VCaP (cell line): Measurements from ENCODE around the gene GPC3.
"Not testable (repeated sequence)": the region's sequence is repeated elsewhere in the genome, so short reads cannot be mapped to it uniquely, and the experiment has no call there.

ENCODE experiments used
- H3K27ac ChIP-seq: fragments of 450-650 bp; 2 replicates; pipeline ENCODE4 v1.5.1; 2017
- TF ChIP-seq, protein P1 (sequence below): fragments of 450-650 bp; conservative IDR thresholded peaks from 2 replicates; pipeline ENCODE4 v1.5.1; 2017; ENCODE audit warnings: mild to moderate bottlenecking, moderate library complexity

The GPC3 gene

GRCh38 chrX:133726211-133726630 lies 259.2 kb downstream of the GPC3 start:
- peak overlapping the region; percentile 86 for H3K27ac ChIP-seq
- TF ChIP-seq, protein P1, sequence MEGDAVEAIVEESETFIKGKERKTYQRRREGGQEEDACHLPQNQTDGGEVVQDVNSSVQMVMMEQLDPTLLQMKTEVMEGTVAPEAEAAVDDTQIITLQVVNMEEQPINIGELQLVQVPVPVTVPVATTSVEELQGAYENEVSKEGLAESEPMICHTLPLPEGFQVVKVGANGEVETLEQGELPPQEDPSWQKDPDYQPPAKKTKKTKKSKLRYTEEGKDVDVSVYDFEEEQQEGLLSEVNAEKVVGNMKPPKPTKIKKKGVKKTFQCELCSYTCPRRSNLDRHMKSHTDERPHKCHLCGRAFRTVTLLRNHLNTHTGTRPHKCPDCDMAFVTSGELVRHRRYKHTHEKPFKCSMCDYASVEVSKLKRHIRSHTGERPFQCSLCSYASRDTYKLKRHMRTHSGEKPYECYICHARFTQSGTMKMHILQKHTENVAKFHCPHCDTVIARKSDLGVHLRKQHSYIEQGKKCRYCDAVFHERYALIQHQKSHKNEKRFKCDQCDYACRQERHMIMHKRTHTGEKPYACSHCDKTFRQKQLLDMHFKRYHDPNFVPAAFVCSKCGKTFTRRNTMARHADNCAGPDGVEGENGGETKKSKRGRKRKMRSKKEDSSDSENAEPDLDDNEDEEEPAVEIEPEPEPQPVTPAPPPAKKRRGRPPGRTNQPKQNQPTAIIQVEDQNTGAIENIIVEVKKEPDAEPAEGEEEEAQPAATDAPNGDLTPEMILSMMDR = no peak

DNA sequence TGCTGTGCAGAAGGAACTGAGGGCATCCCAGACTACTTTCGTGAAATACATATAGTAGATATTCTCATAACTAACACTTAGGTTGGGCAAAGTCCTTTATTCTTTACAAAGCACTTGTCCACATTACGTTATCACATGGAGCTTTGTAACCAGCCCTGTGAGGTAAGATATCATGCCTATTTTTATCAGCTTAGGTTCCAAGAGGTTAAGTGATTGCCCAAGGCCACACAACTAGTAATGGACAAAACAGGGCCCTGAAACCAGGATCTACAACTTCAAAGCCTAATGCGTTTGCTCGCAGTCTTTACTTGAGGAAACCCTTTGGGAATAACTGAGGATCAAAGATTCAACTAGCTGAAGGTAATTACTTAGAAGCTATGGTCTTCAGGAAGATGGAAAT lies 261.5 kb downstream of the GPC3 start:
- TF ChIP-seq, protein P1 = no peak
- H3K27ac ChIP-seq = no peak overlapping the region

DNA sequence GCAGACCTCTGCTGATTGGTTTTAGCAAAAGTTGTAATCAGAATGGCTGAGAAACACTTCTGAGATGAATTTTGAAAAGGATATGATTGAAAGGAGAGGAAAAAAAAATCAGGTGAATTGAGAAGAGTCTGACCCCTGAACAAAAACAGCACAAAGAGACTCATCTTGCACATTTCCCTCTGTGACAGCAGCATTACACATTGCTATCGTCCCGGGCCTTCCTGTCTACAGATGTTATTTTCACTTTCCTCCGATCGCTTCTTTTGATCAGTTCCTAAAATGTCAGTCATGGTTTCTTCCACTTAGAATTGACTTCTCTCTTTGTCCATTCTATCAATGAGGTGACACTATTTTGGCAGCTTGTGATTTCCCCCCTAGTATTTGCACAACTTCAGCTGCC lies 262.6 kb downstream of the GPC3 start:
- TF ChIP-seq, protein P1 = no peak
- H3K27ac ChIP-seq = no peak overlapping the region

- not testable (repeated sequence) for H3K27ac ChIP-seq
Measured at GRCh38 chrX:133720269-133720668, 265.1 kb downstream of the GPC3 start.

- TF ChIP-seq, protein P1 = no peak
- no peak overlapping the region for H3K27ac ChIP-seq
Measured at GRCh38 chrX:133715715-133716114, 269.7 kb downstream of the GPC3 start.

DNA sequence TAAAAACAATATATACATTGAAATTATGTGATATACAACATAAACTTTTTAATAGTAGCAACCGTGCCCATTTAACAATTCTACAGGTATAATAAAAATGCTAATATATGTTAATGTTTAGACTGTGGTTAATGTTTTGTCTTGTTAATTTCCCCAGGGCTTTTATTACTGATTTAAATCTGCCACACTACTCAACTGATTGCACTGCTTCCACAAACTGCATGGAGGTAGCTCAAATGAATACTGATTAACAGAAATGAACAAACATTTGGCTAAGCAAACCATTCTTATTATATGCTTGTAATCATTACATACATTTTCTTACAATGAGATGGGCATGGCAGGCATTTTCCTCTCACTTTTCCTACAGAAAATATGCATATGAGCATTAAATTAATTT lies 275.9 kb downstream of the GPC3 start:
- TF ChIP-seq, protein P1 = no peak
- H3K27ac ChIP-seq = peak overlapping the region; percentile 49; the same call in 1 of the 2 replicates

- TF ChIP-seq, protein P1 = no peak
Measured at GRCh38 chrX:133706890-133707289, 278.5 kb downstream of the GPC3 start.

DNA sequence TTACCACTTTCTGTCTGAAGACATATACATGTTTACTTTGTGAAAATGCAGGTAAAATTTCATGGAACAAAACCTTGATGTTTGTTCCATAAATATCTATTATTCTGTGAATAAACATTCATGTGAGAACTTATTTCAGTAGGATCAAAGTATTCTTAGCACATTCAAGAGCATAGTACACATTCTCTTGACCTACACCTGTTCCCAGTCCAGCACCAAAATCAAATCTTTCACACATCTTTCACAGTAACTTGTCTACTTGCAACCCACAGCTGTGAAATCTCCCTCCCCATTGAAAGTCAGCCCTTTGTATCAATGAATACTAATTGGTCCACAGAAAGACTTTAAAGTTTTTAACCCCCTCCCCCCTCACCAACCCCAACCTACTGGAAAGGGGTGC lies 283.2 kb downstream of the GPC3 start:
- H3K27ac ChIP-seq = no peak overlapping the region
- TF ChIP-seq, protein P1 = no peak

More at GRCh38 chrX:133706890-133707289, 278.5 kb downstream of the GPC3 start:
- H3K27ac ChIP-seq = no peak overlapping the region
